ENCODE results near the gene GNG14.

DNA sequence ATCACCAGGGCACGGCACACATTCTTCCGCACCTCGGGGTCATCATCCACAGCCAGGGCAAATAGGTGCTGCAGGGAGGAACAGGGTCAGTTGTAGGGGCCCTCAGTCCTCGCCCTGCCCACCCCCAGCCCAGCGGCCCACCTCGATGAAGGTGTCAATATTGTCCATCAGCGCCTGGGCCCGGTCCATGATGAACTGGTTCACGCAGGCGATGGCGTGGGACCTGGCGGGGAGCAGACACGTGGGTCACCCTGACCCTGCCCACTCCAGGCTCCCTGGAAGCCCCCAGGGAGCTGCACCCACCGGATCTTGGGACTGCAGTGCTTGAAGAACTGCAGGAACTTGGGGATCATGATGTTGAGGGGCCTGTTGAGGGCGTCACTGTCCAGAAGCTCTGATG, 27.3 kb downstream of the GNG14 start:
- TF ChIP-seq, protein P1, sequence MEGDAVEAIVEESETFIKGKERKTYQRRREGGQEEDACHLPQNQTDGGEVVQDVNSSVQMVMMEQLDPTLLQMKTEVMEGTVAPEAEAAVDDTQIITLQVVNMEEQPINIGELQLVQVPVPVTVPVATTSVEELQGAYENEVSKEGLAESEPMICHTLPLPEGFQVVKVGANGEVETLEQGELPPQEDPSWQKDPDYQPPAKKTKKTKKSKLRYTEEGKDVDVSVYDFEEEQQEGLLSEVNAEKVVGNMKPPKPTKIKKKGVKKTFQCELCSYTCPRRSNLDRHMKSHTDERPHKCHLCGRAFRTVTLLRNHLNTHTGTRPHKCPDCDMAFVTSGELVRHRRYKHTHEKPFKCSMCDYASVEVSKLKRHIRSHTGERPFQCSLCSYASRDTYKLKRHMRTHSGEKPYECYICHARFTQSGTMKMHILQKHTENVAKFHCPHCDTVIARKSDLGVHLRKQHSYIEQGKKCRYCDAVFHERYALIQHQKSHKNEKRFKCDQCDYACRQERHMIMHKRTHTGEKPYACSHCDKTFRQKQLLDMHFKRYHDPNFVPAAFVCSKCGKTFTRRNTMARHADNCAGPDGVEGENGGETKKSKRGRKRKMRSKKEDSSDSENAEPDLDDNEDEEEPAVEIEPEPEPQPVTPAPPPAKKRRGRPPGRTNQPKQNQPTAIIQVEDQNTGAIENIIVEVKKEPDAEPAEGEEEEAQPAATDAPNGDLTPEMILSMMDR (IDR thresholded peaks at IDR 0.05) = no peak
- TF ChIP-seq EP300 (IDR thresholded peaks at IDR 0.05) = no peak

Measured in esophagus muscularis mucosa (tissue), 3 donors.